ENCODE results near the gene SLC25A41.

Gene SLC25A41

GRCh38 chr19:6415591-6416190 is 17.9 kb downstream of the SLC25A41 start:
- no peak for TF ChIP-seq CTCF (IDR thresholded peaks at IDR 0.05)

- TF ChIP-seq CTCF (IDR thresholded peaks at IDR 0.05) = no peak
Measured at GRCh38 chr19:6414793-6415590, 18.6 kb downstream of the SLC25A41 start.

GRCh38 chr19:6413721-6414643 is 19.6 kb downstream of the SLC25A41 start:
- no peak for TF ChIP-seq CTCF (IDR thresholded peaks at IDR 0.05)

DNA sequence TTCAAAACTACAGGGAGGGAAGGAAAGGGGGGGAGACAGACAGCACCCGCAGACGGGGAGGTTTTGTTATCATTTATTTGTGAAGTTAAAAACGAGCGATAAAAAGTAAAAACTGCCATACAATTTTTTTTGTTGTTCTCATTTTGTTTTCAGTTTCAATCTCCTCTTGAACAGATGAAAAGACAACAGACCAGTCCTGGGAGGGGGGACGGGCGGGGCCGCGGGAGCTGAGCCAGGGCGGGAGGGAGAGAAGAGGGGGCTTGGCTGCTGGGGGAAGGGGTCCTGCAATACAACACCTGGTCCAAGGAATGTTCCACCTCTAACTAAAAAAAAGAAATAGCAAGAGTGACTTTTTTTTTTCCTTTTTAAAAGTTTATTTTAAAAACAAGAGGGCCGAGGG is 20.3 kb downstream of the SLC25A41 start:
- TF ChIP-seq CTCF (IDR thresholded peaks at IDR 0.05) = no peak

GRCh38 chr19:6412447-6413091 is 21.0 kb downstream of the SLC25A41 start:
- peak; percentile 56 for TF ChIP-seq CTCF (IDR thresholded peaks at IDR 0.05)

- no peak for TF ChIP-seq CTCF (IDR thresholded peaks at IDR 0.05)
Measured at GRCh38 chr19:6412061-6412446, 21.5 kb downstream of the SLC25A41 start.

DNA sequence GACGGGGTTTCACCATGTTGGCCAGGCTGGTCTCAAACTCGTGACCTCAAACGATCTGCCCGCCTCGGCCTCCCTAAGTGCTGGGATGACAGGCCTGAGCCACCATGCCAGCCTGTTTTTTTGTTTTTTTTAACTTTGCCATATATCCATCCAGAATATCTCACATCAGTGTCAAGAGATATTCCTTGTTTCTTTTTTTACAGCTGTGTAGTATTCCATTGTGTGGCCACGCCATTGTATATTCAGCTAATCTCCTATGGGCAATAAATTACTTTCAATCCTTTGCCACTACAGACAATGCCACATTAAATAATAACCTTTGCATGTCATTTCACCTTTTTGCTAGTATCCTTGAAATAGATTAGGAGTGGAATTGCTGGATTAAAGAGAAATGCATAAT is 24.2 kb downstream of the SLC25A41 start:
- TF ChIP-seq CTCF (IDR thresholded peaks at IDR 0.05) = no peak

Measured in LNCAP (cell line).